CD8-positive, alpha-beta memory T cell (primary cell): Measurements from ENCODE around the gene SV2B. TPM values are rescaled to one million over a fixed set of nuclear protein-coding genes. Genes with fewer than 3 reads are reported as not detected.

Source experiments
- CTCF ChIA-PET: fragments of 350-600 bp; sonication (Branson Sonifier 250); formaldehyde crosslinking; loops from one replicate; lab custom pipeline; 2021; ENCODE audit warnings: antibody characterized with exemption; lab: Charles Lee
- POLR2A ChIA-PET: fragments of 350-600 bp; sonication (Branson Sonifier 250); formaldehyde crosslinking; loops from one replicate; lab custom pipeline; 2021; ENCODE audit warnings: antibody characterized with exemption; lab: Charles Lee
- DNase-seq, 5 donors: peaks; one replicate each; pipeline versions ENCODE4 v3.0.0 to v3.0.0-alpha.2; 2020 to 2022; ENCODE audit warnings: mixed read lengths in 1 of 5
- H3K27ac ChIP-seq: one replicate; pipeline ENCODE4 v1.7.0; 2013; ENCODE audit warnings: low read depth, mild to moderate bottlenecking, low read length, moderate library complexity
- H3K27me3 ChIP-seq: 2 replicates; pipeline ENCODE4 v1.7.0; 2013; ENCODE audit warnings: low read length, mild to moderate bottlenecking; ENCODE audit not compliant: insufficient read depth, poor library complexity, severe bottlenecking
- H3K36me3 ChIP-seq: 2 replicates; pipeline ENCODE4 v1.7.0; 2013; ENCODE audit warnings: mild to moderate bottlenecking, low read length, moderate library complexity; ENCODE audit not compliant: insufficient read depth
- H3K4me1 ChIP-seq: 2 replicates; pipeline ENCODE4 v1.7.0; 2013; ENCODE audit warnings: mild to moderate bottlenecking, low read length, moderate library complexity; ENCODE audit not compliant: insufficient read depth
- H3K4me3 ChIP-seq: 2 replicates; pipeline ENCODE4 v1.7.0; 2013; ENCODE audit warnings: mild to moderate bottlenecking, low read length
- H3K9me3 ChIP-seq: 2 replicates; pipeline ENCODE4 v1.7.0; 2013; ENCODE audit warnings: mild to moderate bottlenecking, low read length
- H3K27ac Mint-ChIP-seq, 8 donors: one replicate each; pipeline ENCODE4 v1.8.0; 2020 to 2021; ENCODE audit warnings: mixed read lengths in 8 of 8, mild to moderate bottlenecking in 6 of 8, inconsistent platforms in 3 of 8, moderate library complexity in 3 of 8
- H3K27me3 Mint-ChIP-seq, 2 donors: one replicate each; pipeline ENCODE4 v1.8.0; 2020 to 2021; ENCODE audit warnings: mixed read lengths in 2 of 2, mild to moderate bottlenecking in 1 of 2, moderate library complexity in 1 of 2
- H3K36me3 Mint-ChIP-seq, 3 donors: one replicate each; pipeline ENCODE4 v1.8.0; 2020 to 2021; ENCODE audit warnings: mixed read lengths in 3 of 3, inconsistent platforms in 1 of 3, mild to moderate bottlenecking in 1 of 3
- H3K4me1 Mint-ChIP-seq, 3 donors: one replicate each; pipeline ENCODE4 v1.8.0; 2020 to 2021; ENCODE audit warnings: mixed read lengths in 3 of 3, inconsistent platforms in 1 of 3, mild to moderate bottlenecking in 1 of 3
- H3K4me3 Mint-ChIP-seq, 7 donors: one replicate each; pipeline ENCODE4 v1.8.0; 2020 to 2021; ENCODE audit warnings: mixed read lengths in 7 of 7, mild to moderate bottlenecking in 6 of 7, moderate library complexity in 4 of 7, inconsistent platforms in 2 of 7
- H3K9me3 Mint-ChIP-seq, 5 donors: one replicate each; pipeline ENCODE4 v1.8.0; 2020 to 2022; ENCODE audit warnings: mixed read lengths in 5 of 5, mild to moderate bottlenecking in 3 of 5, moderate library complexity in 2 of 5, inconsistent platforms in 1 of 5
- polyA plus RNA-seq: library from polyadenylated mRNA; unstranded; fragments of 300-500 nt; fragmentation: Illumina TruSeq; gene quantifications from one replicate; pipeline ENCODE4 v1.2.3, GENCODE V29; 2021
- total RNA-seq, 2 experiments: library from RNA; stranded (reverse); gene quantifications; one replicate each; pipeline ENCODE4 v1.2.3, GENCODE V29; 2021

SV2B gene
- total and polyA plus RNA-seq, 3 experiments from 2014 or later: 0.02 TPM; not detected in 2

- Mint-ChIP-seq H3K36me3 (no peaks in the 10 kb centered on the region), H3K9me3 (no peaks in the 10 kb centered on the region), H3K27ac (peak overlapping the region in 1 of 8 donors; percentile 4), H3K4me3 (no peak overlapping the region), H3K27me3 (peaks cover 14 to 65% of the 10 kb centered on the region in 2 donors), H3K4me1 (peaks cover 0 to 3% (median 0%) of the 10 kb centered on the region in 3 donors)
- POLR2A ChIA-PET: no interaction called here
- Histone ChIP-seq H3K27me3 (peaks cover 11% of the 10 kb centered on the region), H3K4me1 (no peaks in the 10 kb centered on the region), H3K27ac (no peak overlapping the region), H3K9me3 (no peaks in the 10 kb centered on the region), H3K36me3 (no peaks in the 10 kb centered on the region), H3K4me3 (no peak overlapping the region)
- CTCF ChIA-PET: no interaction called here
- DNase-seq: no peak
Measured at GRCh38 chr15:91234759-91235158, 134.7 kb downstream of the SV2B start.

GRCh38 chr15:91235376-91235775 lies 135.3 kb downstream of the SV2B start:
- H3K9me3 ChIP-seq: no peaks in the 10 kb centered on the region
- H3K9me3 Mint-ChIP-seq: no peaks in the 10 kb centered on the region
- no peak overlapping the region for H3K4me3 ChIP-seq
- peaks cover 0 to 3% (median 0%) of the 10 kb centered on the region in 3 donors for H3K4me1 Mint-ChIP-seq
- H3K27me3 ChIP-seq: peaks cover 11% of the 10 kb centered on the region
- no peak overlapping the region for H3K27ac Mint-ChIP-seq
- no peaks in the 10 kb centered on the region for H3K36me3 ChIP-seq
- peaks cover 14 to 65% of the 10 kb centered on the region in 2 donors for H3K27me3 Mint-ChIP-seq
- ChIA-PET CTCF (interaction anchor here (0.9 kb wide), 1 partner anchor 20 kb away, joined by 3 read pairs; no protein-coding TSS in a partner anchor), POLR2A (no interaction called here)
- no peak overlapping the region for H3K27ac ChIP-seq
- H3K4me1 ChIP-seq: no peaks in the 10 kb centered on the region
- H3K36me3 Mint-ChIP-seq: no peaks in the 10 kb centered on the region
- no peak overlapping the region for H3K4me3 Mint-ChIP-seq
- no peak for DNase-seq

DNA sequence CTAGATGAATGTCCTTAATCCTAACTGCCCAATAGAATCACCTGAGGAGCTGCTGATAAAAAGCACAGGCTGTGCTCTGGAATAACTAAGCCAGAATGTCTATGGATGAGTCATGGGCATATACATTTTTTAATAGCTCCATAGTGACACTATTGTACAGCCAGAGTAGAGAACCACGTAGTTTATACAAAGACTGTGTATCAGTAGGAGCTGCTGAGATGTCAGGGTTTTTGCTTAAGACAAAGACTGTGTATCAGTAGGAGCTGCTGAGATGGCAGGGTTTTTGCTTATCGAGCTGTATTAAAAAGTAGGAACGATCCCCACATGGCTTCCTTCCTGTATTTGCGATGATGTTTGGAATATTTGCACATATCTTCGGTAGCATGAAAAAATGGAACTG lies 137.4 kb downstream of the SV2B start:
- Mint-ChIP-seq H3K4me3 (no peak overlapping the region), H3K27me3 (peaks cover 10 to 54% of the 10 kb centered on the region in 2 donors), H3K4me1 (peaks cover 0 to 3% (median 0%) of the 10 kb centered on the region in 3 donors), H3K9me3 (no peaks in the 10 kb centered on the region), H3K36me3 (no peaks in the 10 kb centered on the region), H3K27ac (no peak overlapping the region)
- H3K27me3 ChIP-seq: peaks cover 11% of the 10 kb centered on the region
- DNase-seq: no peak
- no peaks in the 10 kb centered on the region for H3K4me1 ChIP-seq
- POLR2A ChIA-PET: no interaction called here
- no peak overlapping the region for H3K4me3 ChIP-seq
- CTCF ChIA-PET: no interaction called here
- no peaks in the 10 kb centered on the region for H3K9me3 ChIP-seq
- H3K36me3 ChIP-seq: no peaks in the 10 kb centered on the region
- H3K27ac ChIP-seq: no peak overlapping the region

DNA sequence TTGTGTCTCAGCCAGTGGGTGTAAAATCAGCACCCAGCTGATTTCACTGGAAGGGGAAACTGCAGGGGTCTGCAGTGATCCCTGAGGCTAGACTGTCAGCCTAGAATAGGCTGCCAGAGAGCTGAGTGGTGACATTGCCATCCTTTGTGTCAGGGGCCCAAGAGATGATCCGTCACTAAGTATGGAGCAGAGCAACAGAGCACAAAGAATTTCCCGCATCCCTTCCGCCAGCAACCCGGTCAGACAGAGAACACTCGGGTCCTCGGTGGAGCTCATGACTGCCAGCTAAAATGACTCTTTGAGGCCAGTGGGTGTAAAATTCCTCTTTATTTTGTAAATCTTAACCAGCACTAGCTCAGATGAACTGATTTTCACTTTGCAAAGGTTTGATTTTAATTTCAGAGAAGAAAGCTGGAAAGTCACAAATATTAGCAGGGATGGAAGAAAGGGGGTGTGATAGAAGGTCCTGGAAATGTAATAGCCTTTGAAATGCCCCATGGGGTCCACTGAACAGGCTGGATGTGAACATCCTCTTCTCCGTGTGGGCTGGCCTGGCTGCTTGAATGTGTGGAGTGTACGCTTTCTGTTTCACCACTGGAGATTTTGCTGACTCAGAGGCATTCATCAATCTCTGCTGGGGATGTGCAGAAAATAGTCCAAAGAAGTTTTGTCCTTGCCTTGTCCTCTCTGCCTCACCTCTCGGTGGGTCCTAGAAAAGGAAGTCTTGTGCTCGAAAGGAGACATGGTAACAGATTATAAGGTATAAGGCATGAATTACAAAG lies 138.8 kb downstream of the SV2B start:
- peaks cover 0 to 3% (median 0%) of the 10 kb centered on the region in 3 donors for H3K4me1 Mint-ChIP-seq
- Histone ChIP-seq H3K9me3 (no peaks in the 10 kb centered on the region), H3K36me3 (no peaks in the 10 kb centered on the region), H3K4me3 (no peak overlapping the region), H3K4me1 (no peaks in the 10 kb centered on the region), H3K27me3 (peaks cover 11% of the 10 kb centered on the region), H3K27ac (no peak overlapping the region)
- H3K27me3 Mint-ChIP-seq: peaks cover 8 to 45% of the 10 kb centered on the region in 2 donors
- H3K4me3 Mint-ChIP-seq: no peak overlapping the region
- no peak overlapping the region for H3K27ac Mint-ChIP-seq
- no peaks in the 10 kb centered on the region for H3K9me3 Mint-ChIP-seq
- CTCF ChIA-PET: no interaction called here
- no peaks in the 10 kb centered on the region for H3K36me3 Mint-ChIP-seq
- no peak for DNase-seq
- POLR2A ChIA-PET: no interaction called here

DNA sequence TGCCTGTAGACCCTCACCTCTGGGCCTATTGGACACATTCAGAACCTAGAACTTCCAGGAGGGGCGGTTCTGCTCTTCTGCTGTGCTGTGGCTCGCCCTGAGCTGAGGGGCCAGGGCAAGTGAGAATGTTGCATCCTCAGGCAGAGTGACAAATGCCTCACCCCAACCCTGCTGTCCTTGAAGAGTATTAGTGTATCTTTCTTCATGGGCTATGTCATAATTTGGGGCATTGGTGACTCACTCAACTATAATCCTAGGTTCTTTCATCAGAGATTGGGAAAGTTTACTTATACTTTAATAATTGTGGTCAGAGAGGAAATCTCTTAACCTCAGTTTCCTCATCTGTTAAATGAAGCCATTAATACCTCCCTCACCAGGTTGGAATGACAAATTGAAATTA lies 143.8 kb downstream of the SV2B start:
- H3K4me1 ChIP-seq: no peaks in the 10 kb centered on the region
- Mint-ChIP-seq H3K9me3 (no peaks in the 10 kb centered on the region), H3K4me3 (no peak overlapping the region), H3K27ac (no peak overlapping the region), H3K27me3 (peaks cover 0 to 14% of the 10 kb centered on the region in 2 donors), H3K36me3 (no peaks in the 10 kb centered on the region), H3K4me1 (peaks cover 0 to 3% (median 0%) of the 10 kb centered on the region in 3 donors)
- no peak overlapping the region for H3K27ac ChIP-seq
- CTCF ChIA-PET: no interaction called here
- no peaks in the 10 kb centered on the region for H3K36me3 ChIP-seq
- no peaks in the 10 kb centered on the region for H3K9me3 ChIP-seq
- POLR2A ChIA-PET: no interaction called here
- H3K27me3 ChIP-seq: no peaks in the 10 kb centered on the region
- no peak for DNase-seq
- H3K4me3 ChIP-seq: no peak overlapping the region

DNA sequence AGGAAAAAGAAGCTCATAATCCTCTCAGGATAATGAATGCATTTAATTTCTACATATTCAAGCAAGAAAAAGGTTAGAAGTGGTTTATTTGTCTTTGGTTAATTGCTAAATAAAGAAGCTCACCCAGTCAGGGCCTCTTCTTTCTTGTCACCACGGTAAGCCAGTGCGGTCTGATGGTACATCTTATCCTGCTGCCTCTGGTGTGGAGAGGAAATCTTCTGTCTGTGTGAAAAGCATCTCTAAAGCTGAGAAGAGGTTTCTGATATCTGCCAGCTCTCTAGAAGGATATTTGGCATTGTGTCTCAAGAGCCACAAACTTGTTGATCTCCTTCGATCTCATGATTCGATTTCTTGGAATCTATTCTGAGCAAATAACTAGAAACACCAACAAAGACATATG lies 144.9 kb downstream of the SV2B start:
- no peaks in the 10 kb centered on the region for H3K9me3 ChIP-seq
- no peak for DNase-seq
- Mint-ChIP-seq H3K27me3 (peaks cover 0 to 17% of the 10 kb centered on the region in 2 donors), H3K27ac (no peak overlapping the region), H3K36me3 (no peaks in the 10 kb centered on the region), H3K4me3 (no peak overlapping the region), H3K4me1 (no peaks in the 10 kb centered on the region), H3K9me3 (no peaks in the 10 kb centered on the region)
- no peaks in the 10 kb centered on the region for H3K27me3 ChIP-seq
- H3K4me3 ChIP-seq: no peak overlapping the region
- no peak overlapping the region for H3K27ac ChIP-seq
- H3K4me1 ChIP-seq: no peaks in the 10 kb centered on the region
- no peaks in the 10 kb centered on the region for H3K36me3 ChIP-seq
- ChIA-PET CTCF (no interaction called here), POLR2A (interaction anchor here (0.6 kb wide), 1 partner anchor 1698 kb away, joined by 5 read pairs; no protein-coding TSS in a partner anchor)

DNA sequence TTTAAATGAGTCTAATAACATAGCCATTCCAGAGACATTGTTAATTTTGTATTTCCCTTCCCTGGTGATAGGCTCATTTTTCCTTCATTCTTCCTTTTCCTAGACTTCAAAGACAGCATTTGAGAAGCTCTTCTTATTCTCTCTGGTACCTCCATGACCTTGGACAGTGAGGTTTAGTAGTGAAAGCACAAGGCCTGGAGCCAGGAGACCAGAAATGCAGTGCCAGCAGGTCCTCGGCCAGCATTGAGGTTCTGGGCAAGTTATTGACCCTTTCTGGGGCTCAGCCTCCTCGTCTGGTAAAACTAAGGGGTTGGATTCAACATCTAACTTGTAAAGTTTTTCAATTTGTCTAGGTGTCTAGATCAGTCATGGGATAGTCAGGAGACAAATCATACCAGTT lies 146.9 kb downstream of the SV2B start:
- no peaks in the 10 kb centered on the region for H3K9me3 Mint-ChIP-seq
- Histone ChIP-seq H3K4me3 (no peak overlapping the region), H3K27ac (no peak overlapping the region), H3K4me1 (no peaks in the 10 kb centered on the region), H3K36me3 (no peaks in the 10 kb centered on the region), H3K27me3 (no peaks in the 10 kb centered on the region), H3K9me3 (no peaks in the 10 kb centered on the region)
- no peak overlapping the region for H3K27ac Mint-ChIP-seq
- no peak for DNase-seq
- H3K4me1 Mint-ChIP-seq: no peaks in the 10 kb centered on the region
- H3K27me3 Mint-ChIP-seq: peaks cover 2 to 25% of the 10 kb centered on the region in 2 donors
- CTCF ChIA-PET: interaction anchor here (1.8 kb wide), 1 partner anchor 191 kb away, joined by 3 read pairs; no protein-coding TSS in a partner anchor
- POLR2A ChIA-PET: no interaction called here
- no peak overlapping the region for H3K4me3 Mint-ChIP-seq
- H3K36me3 Mint-ChIP-seq: no peaks in the 10 kb centered on the region

GRCh38 chr15:91249591-91249990 lies 149.5 kb downstream of the SV2B start:
- POLR2A ChIA-PET: no interaction called here
- Mint-ChIP-seq H3K9me3 (no peaks in the 10 kb centered on the region), H3K27ac (no peak overlapping the region), H3K27me3 (peaks cover 11 to 31% of the 10 kb centered on the region in 2 donors), H3K36me3 (no peaks in the 10 kb centered on the region), H3K4me3 (no peak overlapping the region), H3K4me1 (no peaks in the 10 kb centered on the region)
- no peaks in the 10 kb centered on the region for H3K36me3 ChIP-seq
- H3K27me3 ChIP-seq: no peaks in the 10 kb centered on the region
- CTCF ChIA-PET: no interaction called here
- H3K9me3 ChIP-seq: no peaks in the 10 kb centered on the region
- no peaks in the 10 kb centered on the region for H3K4me1 ChIP-seq
- H3K4me3 ChIP-seq: no peak overlapping the region
- no peak for DNase-seq
- H3K27ac ChIP-seq: no peak overlapping the region
